Lower lobe of right lung (tissue), 2 donors: Measurements from ENCODE around the gene ADGRG1. TPM values are rescaled to one million over a fixed set of nuclear protein-coding genes. Genes with fewer than 3 reads are reported as not detected.

Experiments
- ATAC-seq, 2 donors: fragments of 200-7000 bp; cut with Tn5 transposase; one replicate each; pipeline ENCODE4 v1.9.1; 2020 to 2022; ENCODE audit warnings: mild to moderate bottlenecking in 2 of 2, moderate library complexity in 2 of 2
- DNase-seq: peaks from one replicate; pipeline ENCODE4 v3.0.0-alpha.2; 2020
- H3K27ac ChIP-seq: fragments of 200-600 bp; one replicate; pipeline ENCODE4 v1.8.0; 2022
- H3K27me3 ChIP-seq: fragments of 200-600 bp; one replicate; pipeline ENCODE4 v1.8.0; 2022; ENCODE audit warnings: low read depth
- H3K36me3 ChIP-seq: fragments of 200-600 bp; one replicate; pipeline ENCODE4 v1.8.0; 2022; ENCODE audit warnings: mild to moderate bottlenecking
- H3K4me1 ChIP-seq: fragments of 200-600 bp; one replicate; pipeline ENCODE4 v1.8.0; 2022
- H3K4me3 ChIP-seq: fragments of 200-600 bp; one replicate; pipeline ENCODE4 v1.8.0; 2022; ENCODE audit warnings: mild to moderate bottlenecking
- H3K9me3 ChIP-seq: fragments of 200-600 bp; one replicate; pipeline ENCODE4 v1.8.0; 2022
- intact Hi-C: fragments of 100-400 bp; cut with DNase I; formaldehyde crosslinking; loops from one replicate; pipeline ENCODE4 v1.11.0; 2022
- total RNA-seq: library from RNA; stranded (reverse); fragmentation: NEBNext Ultra II Directional; extraction: Animal tissue kit (Norgen Biotek cat#: 25700); gene quantifications from one replicate; pipeline ENCODE4 v1.2.1, GENCODE V29; 2021
- TF ChIP-seq, protein P1 (sequence below): fragments of 200-600 bp; IDR thresholded peaks from one replicate; pipeline ENCODE4 v1.8.0; 2022; ENCODE audit warnings: antibody characterized with exemption, mild to moderate bottlenecking
- donor health status: DM: no; HTN: yes; CAD: no; lungs with severe emphysema.

ADGRG1 gene
- total RNA-seq, 1 donor from 2014 or later = 37.9 TPM

DNA sequence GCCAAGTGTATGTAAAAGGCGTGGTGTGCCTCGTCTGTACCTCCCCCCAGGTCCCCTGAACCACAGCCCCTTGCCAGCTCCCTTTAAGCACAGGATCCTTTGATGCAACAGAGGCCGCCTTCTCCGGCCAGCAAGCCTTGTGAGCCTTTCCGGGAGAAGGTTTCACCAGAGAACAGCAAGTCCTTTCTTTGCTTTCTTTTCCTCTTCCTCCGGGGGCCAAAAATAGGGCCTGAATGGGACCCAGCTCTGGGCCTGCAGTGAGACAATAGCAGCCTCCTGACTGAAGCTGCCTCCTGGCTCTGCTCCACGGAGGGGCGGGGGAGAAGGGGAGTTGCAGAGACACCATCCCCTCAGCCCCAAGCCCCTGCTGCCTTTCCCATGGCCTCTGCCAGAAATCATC lies 9.0 kb downstream of the ADGRG1 start:
- peaks cover 41% of the 10 kb centered on the region for H3K4me1 ChIP-seq
- TF ChIP-seq, protein P1, sequence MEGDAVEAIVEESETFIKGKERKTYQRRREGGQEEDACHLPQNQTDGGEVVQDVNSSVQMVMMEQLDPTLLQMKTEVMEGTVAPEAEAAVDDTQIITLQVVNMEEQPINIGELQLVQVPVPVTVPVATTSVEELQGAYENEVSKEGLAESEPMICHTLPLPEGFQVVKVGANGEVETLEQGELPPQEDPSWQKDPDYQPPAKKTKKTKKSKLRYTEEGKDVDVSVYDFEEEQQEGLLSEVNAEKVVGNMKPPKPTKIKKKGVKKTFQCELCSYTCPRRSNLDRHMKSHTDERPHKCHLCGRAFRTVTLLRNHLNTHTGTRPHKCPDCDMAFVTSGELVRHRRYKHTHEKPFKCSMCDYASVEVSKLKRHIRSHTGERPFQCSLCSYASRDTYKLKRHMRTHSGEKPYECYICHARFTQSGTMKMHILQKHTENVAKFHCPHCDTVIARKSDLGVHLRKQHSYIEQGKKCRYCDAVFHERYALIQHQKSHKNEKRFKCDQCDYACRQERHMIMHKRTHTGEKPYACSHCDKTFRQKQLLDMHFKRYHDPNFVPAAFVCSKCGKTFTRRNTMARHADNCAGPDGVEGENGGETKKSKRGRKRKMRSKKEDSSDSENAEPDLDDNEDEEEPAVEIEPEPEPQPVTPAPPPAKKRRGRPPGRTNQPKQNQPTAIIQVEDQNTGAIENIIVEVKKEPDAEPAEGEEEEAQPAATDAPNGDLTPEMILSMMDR = no peak
- peak overlapping the region; percentile 76 for H3K27ac ChIP-seq

DNA sequence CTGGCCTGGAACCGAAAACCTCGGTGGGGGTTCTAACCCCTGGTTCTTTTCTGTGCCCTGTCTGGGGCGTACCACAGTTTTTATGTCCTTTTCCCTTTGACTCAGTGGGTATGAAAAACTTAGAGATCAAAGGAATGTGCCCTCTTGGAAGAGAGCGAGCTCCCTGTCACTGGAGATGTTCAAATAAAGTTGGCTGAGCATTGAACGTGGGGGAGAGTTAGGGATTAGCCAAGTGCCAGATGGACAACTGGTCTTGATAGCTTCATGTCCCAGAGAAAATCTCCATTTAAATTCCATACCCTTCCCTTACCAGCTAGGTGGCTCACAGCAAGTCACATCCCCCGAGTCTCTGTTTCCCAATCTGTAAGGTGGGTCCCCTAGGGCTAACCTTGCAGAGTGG lies 9.5 kb downstream of the ADGRG1 start:
- H3K4me3 ChIP-seq = no peak overlapping the region
- intact Hi-C loops = no loop called here

More for the DNA sequence above, 9.0 kb downstream of the ADGRG1 start:
- intact Hi-C loops = no loop called here
- Histone ChIP-seq H3K36me3 (no peaks in the 10 kb centered on the region), H3K4me3 (no peak overlapping the region), H3K27me3 (peaks cover 8% of the 10 kb centered on the region), H3K9me3 (no peaks in the 10 kb centered on the region)
- DNase-seq = no peak
- peak; percentile 8 to 28 for ATAC-seq

DNA sequence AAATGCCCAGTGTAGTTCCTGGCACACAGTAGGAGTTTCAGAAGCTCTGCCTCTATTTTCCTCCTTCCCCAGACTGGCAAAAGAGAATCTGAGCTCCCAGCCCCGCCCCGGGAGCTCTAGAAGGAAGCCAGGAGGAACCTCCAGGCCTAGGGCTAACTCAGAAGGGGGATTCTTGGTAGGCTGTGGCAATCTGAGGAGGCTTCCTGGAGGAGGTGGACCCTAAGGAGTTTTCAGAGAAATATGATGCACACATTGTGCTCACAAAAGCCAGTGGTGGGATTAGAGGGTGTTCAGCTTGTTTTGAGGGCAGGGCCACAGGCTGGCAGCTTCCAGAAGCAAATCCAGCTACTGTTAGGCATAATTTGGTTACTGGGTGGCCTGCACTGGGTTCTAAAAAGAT lies 10.0 kb downstream of the ADGRG1 start:
- Histone ChIP-seq H3K27me3 (peaks cover 8% of the 10 kb centered on the region), H3K4me1 (peaks cover 47% of the 10 kb centered on the region), H3K4me3 (no peak overlapping the region), H3K9me3 (no peaks in the 10 kb centered on the region), H3K27ac (peak overlapping the region; percentile 76), H3K36me3 (no peaks in the 10 kb centered on the region)
- TF ChIP-seq, protein P1 = no peak
- intact Hi-C loops = no loop called here
- ATAC-seq = no peak
- DNase-seq = no peak

More for the DNA sequence above, 9.5 kb downstream of the ADGRG1 start:
- Histone ChIP-seq H3K36me3 (no peaks in the 10 kb centered on the region), H3K9me3 (no peaks in the 10 kb centered on the region), H3K27ac (peak overlapping the region; percentile 76), H3K4me1 (peaks cover 43% of the 10 kb centered on the region), H3K27me3 (peaks cover 8% of the 10 kb centered on the region)
- ATAC-seq (no peak), DNase-seq (no peak)
- TF ChIP-seq, protein P1 = no peak

DNA sequence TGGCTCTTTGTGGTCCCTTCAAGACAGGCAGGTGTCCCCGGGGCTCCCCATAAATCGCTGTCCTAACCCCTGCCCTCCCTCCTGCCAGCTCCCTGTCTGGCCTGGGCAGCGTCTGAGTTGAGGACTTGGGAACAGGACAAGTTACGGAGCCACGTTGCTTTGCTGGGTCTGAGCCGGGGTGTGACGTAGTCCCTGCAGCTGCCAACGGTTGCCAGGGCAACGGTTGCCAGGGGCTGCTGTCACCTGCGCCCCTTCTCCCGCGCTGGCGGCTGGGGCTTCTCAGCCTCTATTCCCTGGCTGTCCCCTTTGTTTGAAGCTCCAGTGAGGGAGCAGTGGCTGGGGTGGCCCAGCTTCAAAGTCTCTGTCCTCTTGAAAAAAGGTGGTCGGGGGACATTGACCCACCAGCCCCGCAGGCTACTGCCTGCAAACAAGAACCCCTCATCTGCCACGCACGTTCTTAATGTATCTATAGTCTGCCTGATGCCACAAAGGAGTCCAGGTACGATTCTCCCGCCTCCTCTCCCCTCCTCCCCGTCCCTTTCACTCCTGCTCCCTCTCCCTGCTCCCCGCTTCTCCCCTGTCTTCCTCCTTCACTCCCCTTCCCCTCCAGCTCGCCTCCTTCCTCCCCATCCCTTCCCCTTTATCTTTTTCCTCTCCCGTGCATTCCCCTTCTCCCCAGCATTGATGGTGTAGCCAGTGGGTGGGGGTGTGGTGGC lies 10.9 kb downstream of the ADGRG1 start:
- Histone ChIP-seq H3K27me3 (peaks cover 8% of the 10 kb centered on the region), H3K4me1 (peaks cover 52% of the 10 kb centered on the region), H3K27ac (peak overlapping the region; percentile 20), H3K4me3 (no peak overlapping the region), H3K9me3 (no peaks in the 10 kb centered on the region), H3K36me3 (no peaks in the 10 kb centered on the region)
- peak; percentile 56 for DNase-seq
- TF ChIP-seq, protein P1 = no peak
- no peak for ATAC-seq
- intact Hi-C loops = no loop called here

DNA sequence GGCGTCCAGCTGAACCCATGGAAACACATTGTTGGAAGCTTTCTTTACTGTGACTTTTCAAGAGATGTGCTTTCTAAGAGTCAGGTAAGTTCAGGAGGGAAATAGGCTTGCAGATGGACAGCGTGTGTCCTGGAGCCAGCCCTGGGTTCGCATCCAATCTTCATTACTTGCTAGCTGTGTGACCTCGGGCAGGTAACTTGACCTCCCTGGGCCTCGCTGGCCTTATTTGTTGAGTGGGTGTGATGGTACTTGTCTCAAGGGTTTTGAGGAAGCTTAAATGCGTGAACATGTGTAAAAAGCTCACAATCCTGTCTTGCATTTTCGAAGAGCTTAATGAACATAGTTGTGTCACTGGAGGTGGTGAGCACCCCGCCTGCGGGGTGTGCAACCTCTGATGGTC lies 11.8 kb downstream of the ADGRG1 start:
- Histone ChIP-seq H3K4me1 (peaks cover 49% of the 10 kb centered on the region), H3K9me3 (no peaks in the 10 kb centered on the region), H3K27ac (no peak overlapping the region), H3K27me3 (peaks cover 8% of the 10 kb centered on the region), H3K36me3 (no peaks in the 10 kb centered on the region), H3K4me3 (no peak overlapping the region)
- intact Hi-C loops = loop anchor here (10.0 kb wide), 1 partner anchor 45 kb away; no protein-coding TSS in a partner anchor
- no peak for DNase-seq
- no peak for ATAC-seq
- TF ChIP-seq, protein P1 = no peak
